Ovary (tissue), 9 donors: Measurements from ENCODE around the gene GALNT16. TPM values are rescaled to one million over a fixed set of nuclear protein-coding genes. Genes with fewer than 3 reads are reported as not detected.

Experiments used
- DNase-seq, 5 donors: peaks; one replicate each; pipeline ENCODE4 v3.0.0-alpha.2; 2019 to 2020
- H3K27ac ChIP-seq, 2 donors: fragments of 200-600 bp; one replicate each; pipeline versions ENCODE4 v1.5.1 to v1.8.0; 2019 to 2022
- H3K27me3 ChIP-seq: fragments of 200-600 bp; one replicate; pipeline ENCODE4 v1.8.0; 2022
- H3K36me3 ChIP-seq: fragments of 200-600 bp; sonication (generic); one replicate; pipeline ENCODE4 v1.5.1; 2019
- H3K4me1 ChIP-seq: one replicate; pipeline ENCODE4 v1.8.1; 2013; ENCODE audit warnings: mild to moderate bottlenecking, moderate library complexity; ENCODE audit not compliant: insufficient read depth
- H3K4me3 ChIP-seq: fragments of 200-600 bp; sonication (generic); one replicate; pipeline ENCODE4 v1.5.1; 2017
- H3K9me3 ChIP-seq, 2 donors: fragments of 200-600 bp in 1 of 2; sonication (generic) in 1 of 2; one replicate each; pipeline versions ENCODE4 v1.5.1 to v1.8.1; 2013 to 2019; ENCODE audit warnings: mild to moderate bottlenecking in 1 of 2, moderate library complexity in 1 of 2
- EP300 ChIP-seq: sonication (generic); formaldehyde crosslinking; IDR thresholded peaks from one replicate; pipeline ENCODE4 v1.6.1; 2017; ENCODE audit warnings: antibody characterized with exemption
- POLR2A ChIP-seq: fragments of 450-650 bp; IDR thresholded peaks from one replicate; pipeline ENCODE4 v1.6.1; 2017; ENCODE audit warnings: antibody characterized with exemption, mild to moderate bottlenecking, moderate library complexity
- WGBS, 3 donors: extraction: QIAGEN DNeasy Blood & Tissue Kit in 1 of 3; methylation state at CpG; one replicate each; pipeline versions ENCODE4 v1.1.5 to v1.1.7; 2013 to 2017; 5-methylcytosine and 5-hydroxymethylcytosine counted together
- intact Hi-C, 4 donors: fragments of 100-400 bp; cut with DNase I; formaldehyde crosslinking; loops; one replicate each; pipeline versions ENCODE4 v1.11.0 to v1.15.1; 2022 to 2023
- polyA plus RNA-seq, 2 donors: library from polyadenylated mRNA; stranded (reverse); fragments of 200-250 nt in 1 of 2; fragments of 350-450 nt in 1 of 2; fragmentation: Illumina TruSeq in 1 of 2; extraction: RNeasy Lipid Tissue Mini Kit (QIAGEN cat#74804) in 1 of 2; gene quantifications; one replicate each; pipeline ENCODE4 v1.2.3, GENCODE V29; 2013 to 2014
- total RNA-seq, 7 donors: library from RNA; depleted of rRNA in 2 of 7; stranded (reverse); fragments of >200 nt in 2 of 7; fragmentation: NEBNext Ultra II Directional in 3 of 7; extraction: Animal tissue kit (Norgen Biotek cat#: 25700) in 3 of 7; gene quantifications; one replicate each; pipeline versions ENCODE4 v1.1.0 to v1.2.4, GENCODE V29; 2016 to 2023
- TF ChIP-seq, protein P1 (sequence below), 3 donors: fragments of 450-650 bp in 2 of 3; fragments of 200-600 bp in 1 of 3; IDR thresholded peaks; one replicate each; pipeline versions ENCODE4 v1.5.1 to v1.8.0; 2016 to 2022; ENCODE audit warnings: antibody characterized with exemption in 3 of 3, mild to moderate bottlenecking in 1 of 3
- donor health status: DM: no; HTN: no; CAD: no; lungs with moderate emphysema.
- donor health status: DM: no; HTN: no; CAD: no.
- donor health status: Bipolar disorder and iron deficiency.
- donor health status: DM: yes; HTN: yes; CAD: no.
- donor health status: DM: no; HTN: no; CAD: no.
- donor health status: DM: yes; HTN: yes; CAD: no.

GALNT16 gene
- total and polyA plus RNA-seq, 9 donors = 0.36 to 5.3 (median 2.0) TPM

GRCh38 chr14:69318901-69319475 lies 59.0 kb downstream of the GALNT16 start:
- WGBS, 3 donors = 91 to 94% (median 93%) methylated on average over 8 of the region's 8 CpGs
- DNase-seq = peak in 1 of 5 donors; percentile 9
- H3K36me3 ChIP-seq = no peaks in the 10 kb centered on the region
- H3K27ac ChIP-seq = no peak overlapping the region
- H3K4me1 ChIP-seq = peaks cover 4% of the 10 kb centered on the region
- no peaks in the 10 kb centered on the region for H3K9me3 ChIP-seq
- no peaks in the 10 kb centered on the region for H3K27me3 ChIP-seq
- intact Hi-C loops = no loop called here
- H3K4me3 ChIP-seq = no peak overlapping the region
- TF ChIP-seq, protein P1, sequence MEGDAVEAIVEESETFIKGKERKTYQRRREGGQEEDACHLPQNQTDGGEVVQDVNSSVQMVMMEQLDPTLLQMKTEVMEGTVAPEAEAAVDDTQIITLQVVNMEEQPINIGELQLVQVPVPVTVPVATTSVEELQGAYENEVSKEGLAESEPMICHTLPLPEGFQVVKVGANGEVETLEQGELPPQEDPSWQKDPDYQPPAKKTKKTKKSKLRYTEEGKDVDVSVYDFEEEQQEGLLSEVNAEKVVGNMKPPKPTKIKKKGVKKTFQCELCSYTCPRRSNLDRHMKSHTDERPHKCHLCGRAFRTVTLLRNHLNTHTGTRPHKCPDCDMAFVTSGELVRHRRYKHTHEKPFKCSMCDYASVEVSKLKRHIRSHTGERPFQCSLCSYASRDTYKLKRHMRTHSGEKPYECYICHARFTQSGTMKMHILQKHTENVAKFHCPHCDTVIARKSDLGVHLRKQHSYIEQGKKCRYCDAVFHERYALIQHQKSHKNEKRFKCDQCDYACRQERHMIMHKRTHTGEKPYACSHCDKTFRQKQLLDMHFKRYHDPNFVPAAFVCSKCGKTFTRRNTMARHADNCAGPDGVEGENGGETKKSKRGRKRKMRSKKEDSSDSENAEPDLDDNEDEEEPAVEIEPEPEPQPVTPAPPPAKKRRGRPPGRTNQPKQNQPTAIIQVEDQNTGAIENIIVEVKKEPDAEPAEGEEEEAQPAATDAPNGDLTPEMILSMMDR (IDR thresholded peaks at IDR 0.05) = no peak
- no peak for TF ChIP-seq EP300
- TF ChIP-seq POLR2A = no peak

DNA sequence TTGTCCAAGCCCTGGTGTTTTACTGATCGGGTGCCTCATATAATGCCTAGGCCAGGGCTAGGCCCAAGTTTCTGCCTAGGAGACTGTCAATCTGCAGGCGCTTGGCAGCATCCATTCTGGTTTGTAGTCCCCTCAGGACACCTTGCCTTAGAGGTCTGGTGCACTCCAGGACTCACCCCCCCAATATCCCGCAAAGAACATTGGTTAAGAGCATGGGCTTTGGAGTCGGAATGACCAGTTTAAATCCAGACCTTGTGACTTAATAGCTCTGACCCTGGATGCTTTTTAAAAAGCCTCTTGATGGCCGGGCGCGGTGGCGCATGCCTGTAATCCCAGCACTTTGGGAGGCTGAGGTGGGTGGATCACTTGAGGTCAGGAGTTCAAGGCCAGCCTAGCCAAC lies 60.0 kb downstream of the GALNT16 start:
- Histone ChIP-seq H3K36me3 (no peaks in the 10 kb centered on the region), H3K9me3 (no peaks in the 10 kb centered on the region), H3K4me1 (peaks cover 4% of the 10 kb centered on the region), H3K27ac (no peak overlapping the region), H3K4me3 (no peak overlapping the region), H3K27me3 (no peaks in the 10 kb centered on the region)
- intact Hi-C loops = no loop called here
- peak in 2 of 5 donors; percentile 7 to 16 for DNase-seq
- WGBS, 3 donors = 95 to 98% (median 96%) methylated on average over 8 of the region's 8 CpGs
- TF ChIP-seq EP300 (no peak), POLR2A (no peak)
- TF ChIP-seq, protein P1 (IDR thresholded peaks at IDR 0.05) = no peak

DNA sequence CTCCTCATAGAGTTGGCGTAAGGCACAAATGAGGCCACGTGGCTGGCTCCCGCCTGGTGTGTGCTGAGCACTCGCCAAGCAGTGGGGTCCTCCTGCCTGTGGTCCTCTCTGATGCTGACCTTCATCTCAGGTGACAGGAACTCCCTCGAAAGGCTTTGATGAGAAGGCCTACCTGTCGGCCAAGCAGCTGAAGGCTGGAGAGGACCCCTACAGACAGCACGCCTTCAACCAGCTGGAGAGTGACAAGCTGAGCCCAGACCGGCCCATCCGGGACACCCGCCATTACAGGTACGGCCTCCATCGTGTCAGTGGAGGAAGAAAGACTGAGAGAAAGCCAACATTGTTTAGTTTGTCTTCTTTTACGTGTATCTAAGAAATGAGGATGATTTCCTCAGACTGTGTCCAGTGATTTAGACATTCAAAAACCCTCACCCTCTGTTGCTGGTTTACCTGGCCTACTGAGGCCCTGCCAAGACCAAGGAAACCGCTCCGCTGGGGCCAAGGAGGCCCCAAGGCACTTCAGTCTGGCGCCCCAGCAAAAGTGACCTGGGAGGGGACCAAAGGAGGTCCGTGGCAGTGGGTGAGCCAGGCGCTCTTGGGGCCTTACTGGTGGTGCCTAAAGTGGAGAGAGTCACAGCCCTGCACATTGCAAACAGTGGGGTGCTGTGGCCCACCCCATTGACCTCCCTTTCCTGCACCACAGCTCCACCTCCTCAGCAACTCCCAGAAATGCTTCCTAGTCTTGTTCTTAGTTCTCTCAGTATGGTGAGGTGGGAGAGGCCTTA lies 60.8 kb downstream of the GALNT16 start:
- intact Hi-C loops = no loop called here
- Histone ChIP-seq H3K36me3 (no peaks in the 10 kb centered on the region), H3K4me3 (no peak overlapping the region), H3K9me3 (no peaks in the 10 kb centered on the region), H3K4me1 (peaks cover 4% of the 10 kb centered on the region), H3K27me3 (no peaks in the 10 kb centered on the region), H3K27ac (no peak overlapping the region)
- TF ChIP-seq EP300 (no peak), POLR2A (no peak)
- TF ChIP-seq, protein P1 (IDR thresholded peaks at IDR 0.05) = no peak
- peak in 2 of 5 donors; percentile 13 to 25 for DNase-seq
- 94 to 97% (median 96%) methylated on average over 18 of the region's 18 CpGs for WGBS, 3 donors

- WGBS, 3 donors = 40 to 52% (median 49%) methylated on average over 11 of the region's 11 CpGs
- H3K9me3 ChIP-seq = no peaks in the 10 kb centered on the region
- no peak overlapping the region for H3K4me3 ChIP-seq
- H3K27ac ChIP-seq = no peak overlapping the region
- peak in 2 of 5 donors; percentile 44 for DNase-seq
- intact Hi-C loops = no loop called here
- H3K36me3 ChIP-seq = no peaks in the 10 kb centered on the region
- no peak for TF ChIP-seq POLR2A
- no peak for TF ChIP-seq EP300
- TF ChIP-seq, protein P1 (IDR thresholded peaks at IDR 0.05) = no peak
- H3K4me1 ChIP-seq = peaks cover 4% of the 10 kb centered on the region
- H3K27me3 ChIP-seq = no peaks in the 10 kb centered on the region
Observed at GRCh38 chr14:69321601-69322330, 61.8 kb downstream of the GALNT16 start.
